Measurements from ENCODE around the gene VWF.

VWF gene

GRCh38 chr12:5904969-5905368 lies 219.5 kb downstream of the VWF start:
- H3K27me3 ChIP-seq (ENCODE audit: low read depth, low read length): peaks cover 29% of the 10 kb centered on the region
- no peak overlapping the region for H3K4me3 ChIP-seq (ENCODE audit: low read length)
- H3K9me3 ChIP-seq (ENCODE audit: insufficient read depth, low read length): no peaks in the 10 kb centered on the region
- no peak overlapping the region for H3K4me2 ChIP-seq (ENCODE audit: low read length)
- TF ChIP-seq CTCF (IDR thresholded peaks at IDR 0.05; ENCODE audit: low read depth, low read length): no peak
- no peak for TF ChIP-seq EZH2phosphoT487 (IDR thresholded peaks at IDR 0.05; ENCODE audit: low read depth)
- no peaks in the 10 kb centered on the region for H3K79me2 ChIP-seq (ENCODE audit: low read length)
- no peaks in the 10 kb centered on the region for H4K20me1 ChIP-seq (ENCODE audit: insufficient read depth, low read length)
- H3K9ac ChIP-seq (ENCODE audit: low read length): no peak overlapping the region
- no peak overlapping the region for H2AFZ ChIP-seq (ENCODE audit: low read depth, low read length)
- no peaks in the 10 kb centered on the region for H3K4me1 ChIP-seq (ENCODE audit: low read length)
- no peaks in the 10 kb centered on the region for H3K36me3 ChIP-seq (replicated peaks; ENCODE audit: low read depth, low read length)
- H3K27ac ChIP-seq (ENCODE audit: low read length): no peak overlapping the region

DNA sequence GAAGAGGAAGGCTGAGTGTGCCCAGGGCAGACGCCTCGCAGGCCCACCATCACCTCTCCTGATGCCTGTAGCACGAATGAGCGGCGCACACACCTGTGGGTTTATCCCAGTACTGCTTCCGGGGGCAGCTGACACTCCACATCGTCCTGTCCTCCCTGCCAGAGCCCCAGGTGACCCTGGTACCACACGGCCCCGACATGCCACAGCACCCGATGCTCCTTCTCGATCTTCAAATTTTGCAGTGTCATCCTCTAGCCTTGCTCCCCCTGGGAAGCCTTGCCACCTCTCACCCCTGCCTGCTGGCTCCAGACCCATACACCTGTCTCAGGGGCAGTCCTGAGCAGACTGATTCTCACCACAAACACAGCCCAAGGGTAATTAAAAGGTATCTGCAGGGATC lies 220.0 kb downstream of the VWF start:
- Histone ChIP-seq H3K4me2 (ENCODE audit: low read length) (no peak overlapping the region), H3K27me3 (ENCODE audit: low read depth, low read length) (peaks cover 26% of the 10 kb centered on the region), H3K4me1 (ENCODE audit: low read length) (no peaks in the 10 kb centered on the region), H4K20me1 (ENCODE audit: insufficient read depth, low read length) (no peaks in the 10 kb centered on the region), H3K79me2 (ENCODE audit: low read length) (no peaks in the 10 kb centered on the region), H3K4me3 (ENCODE audit: low read length) (no peak overlapping the region), H3K9me3 (ENCODE audit: insufficient read depth, low read length) (no peaks in the 10 kb centered on the region), H2AFZ (ENCODE audit: low read depth, low read length) (no peak overlapping the region), H3K27ac (ENCODE audit: low read length) (no peak overlapping the region), H3K9ac (ENCODE audit: low read length) (no peak overlapping the region), H3K36me3 (replicated peaks; ENCODE audit: low read depth, low read length) (no peaks in the 10 kb centered on the region)
- no peak for TF ChIP-seq EZH2phosphoT487 (IDR thresholded peaks at IDR 0.05; ENCODE audit: low read depth)
- no peak for TF ChIP-seq CTCF (IDR thresholded peaks at IDR 0.05; ENCODE audit: low read depth, low read length)

DNA sequence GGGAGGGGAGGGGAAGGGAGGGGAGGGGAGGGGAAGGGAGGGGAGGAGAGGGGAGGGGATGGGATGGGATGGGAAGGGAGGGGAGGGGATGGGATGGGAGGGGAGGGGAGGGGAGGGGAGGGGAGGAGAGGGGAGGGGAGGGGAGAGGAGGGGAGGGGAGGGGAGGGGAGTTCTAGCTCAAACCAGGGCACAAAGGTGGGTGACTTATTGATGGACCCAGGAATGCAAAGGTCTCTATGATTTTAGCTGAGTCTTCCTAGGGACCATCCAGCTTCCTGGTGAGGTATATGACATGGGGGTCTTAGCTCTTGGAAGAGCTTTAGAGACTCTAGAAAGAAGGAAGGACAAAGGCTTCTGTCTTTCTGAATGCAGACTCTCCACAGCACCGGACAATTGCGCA lies 221.7 kb downstream of the VWF start:
- Histone ChIP-seq H3K79me2 (ENCODE audit: low read length) (no peaks in the 10 kb centered on the region), H4K20me1 (ENCODE audit: insufficient read depth, low read length) (no peaks in the 10 kb centered on the region), H3K27ac (ENCODE audit: low read length) (no peak overlapping the region), H3K36me3 (replicated peaks; ENCODE audit: low read depth, low read length) (no peaks in the 10 kb centered on the region), H3K9me3 (ENCODE audit: insufficient read depth, low read length) (no peaks in the 10 kb centered on the region), H3K4me1 (ENCODE audit: low read length) (no peaks in the 10 kb centered on the region), H3K4me3 (ENCODE audit: low read length) (no peak overlapping the region), H3K9ac (ENCODE audit: low read length) (no peak overlapping the region), H3K27me3 (ENCODE audit: low read depth, low read length) (peaks cover 11% of the 10 kb centered on the region; the same call in 1 of the 2 replicates), H3K4me2 (ENCODE audit: low read length) (no peak overlapping the region), H2AFZ (ENCODE audit: low read depth, low read length) (no peak overlapping the region)
- TF ChIP-seq CTCF (IDR thresholded peaks at IDR 0.05; ENCODE audit: low read depth, low read length) (no peak), EZH2phosphoT487 (IDR thresholded peaks at IDR 0.05; ENCODE audit: low read depth) (no peak)

DNA sequence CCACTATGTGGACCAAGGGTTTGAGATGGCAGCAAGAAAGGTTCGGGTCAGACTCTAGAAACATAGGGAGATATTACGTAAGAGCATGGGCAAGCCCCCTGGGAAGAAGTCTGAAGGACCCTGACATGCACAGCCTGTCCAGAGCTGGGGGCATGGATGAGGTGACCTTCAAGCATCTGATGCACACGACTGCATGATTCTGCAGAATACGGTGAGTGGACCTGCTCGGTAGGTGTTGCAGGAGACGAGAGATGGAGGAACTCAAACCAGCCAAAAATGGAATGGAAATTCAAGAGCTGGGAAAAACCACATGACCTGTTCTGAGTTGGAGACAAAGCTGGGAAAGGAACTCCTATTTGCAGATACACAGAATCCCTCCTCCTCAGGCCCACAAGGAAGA lies 223.1 kb downstream of the VWF start:
- Histone ChIP-seq H3K4me1 (ENCODE audit: low read length) (no peaks in the 10 kb centered on the region), H3K27ac (ENCODE audit: low read length) (no peak overlapping the region), H3K9ac (ENCODE audit: low read length) (no peak overlapping the region), H3K4me2 (ENCODE audit: low read length) (no peak overlapping the region), H3K79me2 (ENCODE audit: low read length) (no peaks in the 10 kb centered on the region), H2AFZ (ENCODE audit: low read depth, low read length) (no peak overlapping the region), H3K27me3 (ENCODE audit: low read depth, low read length) (peaks cover 5% of the 10 kb centered on the region; the same call in 1 of the 2 replicates), H3K9me3 (ENCODE audit: insufficient read depth, low read length) (no peaks in the 10 kb centered on the region), H3K36me3 (replicated peaks; ENCODE audit: low read depth, low read length) (no peaks in the 10 kb centered on the region), H3K4me3 (ENCODE audit: low read length) (no peak overlapping the region), H4K20me1 (ENCODE audit: insufficient read depth, low read length) (no peaks in the 10 kb centered on the region)
- TF ChIP-seq EZH2phosphoT487 (IDR thresholded peaks at IDR 0.05; ENCODE audit: low read depth) (no peak), CTCF (IDR thresholded peaks at IDR 0.05; ENCODE audit: low read depth, low read length) (no peak)
